NCI-H345 (cell line): ENCODE results near the gene RPS28.
"Not testable (repeated sequence)": the region's sequence is repeated elsewhere in the genome, so short reads cannot be mapped to it uniquely, and the experiment has no call there.

Source experiments
- DNase-seq: peaks from one replicate; lab custom pipeline; 2025; lab: John Stamatoyannopoulos, UW

RPS28 gene

GRCh38 chr19:8342684-8343482 is 21.6 kb downstream of the RPS28 start, which contains the start of gene KANK3:
TSS of gene KANK3 (minus strand) at chr19:8343262. CDS start at chr19:8337828, 5,434 bp downstream.
- peak; percentile 95 for DNase-seq

GRCh38 chr19:8343483-8343844 is 22.2 kb downstream of the RPS28 start:
- no peak for DNase-seq

- not testable (repeated sequence) for DNase-seq
Observed at GRCh38 chr19:8349629-8350372, 28.5 kb downstream of the RPS28 start.

GRCh38 chr19:8352134-8352827 is 31.0 kb downstream of the RPS28 start:
- no peak for DNase-seq

- not testable (repeated sequence) for DNase-seq
Observed at GRCh38 chr19:8352845-8353244, 31.5 kb downstream of the RPS28 start.

GRCh38 chr19:8355631-8356402 is 34.5 kb downstream of the RPS28 start:
- DNase-seq = no peak

- no peak for DNase-seq
Observed at GRCh38 chr19:8357007-8357521, 35.8 kb downstream of the RPS28 start.

GRCh38 chr19:8358948-8359347 is 37.7 kb downstream of the RPS28 start:
- no peak for DNase-seq

- no peak for DNase-seq
Observed at GRCh38 chr19:8360196-8360595, 38.9 kb downstream of the RPS28 start.

GRCh38 chr19:8361921-8362793 is 40.9 kb downstream of the RPS28 start:
- peak; percentile 80 for DNase-seq

GRCh38 chr19:8363803-8364771 is 42.8 kb downstream of the RPS28 start, which contains the start of gene ANGPTL4:
TSS of gene ANGPTL4 (plus strand) at chr19:8364155. CDS start at chr19:8364322, 167 bp downstream.
- DNase-seq = peak; percentile 50

GRCh38 chr19:8366121-8366581 is 44.9 kb downstream of the RPS28 start:
- no peak for DNase-seq

GRCh38 chr19:8366961-8367326 is 45.6 kb downstream of the RPS28 start:
- DNase-seq = no peak

GRCh38 chr19:8367327-8368001 is 46.2 kb downstream of the RPS28 start:
- peak; percentile 14 for DNase-seq

GRCh38 chr19:8370176-8371010 is 49.1 kb downstream of the RPS28 start:
- no peak for DNase-seq

GRCh38 chr19:8371011-8371804 is 49.9 kb downstream of the RPS28 start:
- no peak for DNase-seq
